ENCODE measurements around the gene CDC16. TPM values are rescaled to one million over a fixed set of nuclear protein-coding genes. Genes with fewer than 3 reads are reported as not detected.

CDC16 gene
- total and polyA plus RNA-seq, 2 of the 4 experiments (the other 2 are of a cell fraction), result 41.6 to 66.6 TPM

DNA sequence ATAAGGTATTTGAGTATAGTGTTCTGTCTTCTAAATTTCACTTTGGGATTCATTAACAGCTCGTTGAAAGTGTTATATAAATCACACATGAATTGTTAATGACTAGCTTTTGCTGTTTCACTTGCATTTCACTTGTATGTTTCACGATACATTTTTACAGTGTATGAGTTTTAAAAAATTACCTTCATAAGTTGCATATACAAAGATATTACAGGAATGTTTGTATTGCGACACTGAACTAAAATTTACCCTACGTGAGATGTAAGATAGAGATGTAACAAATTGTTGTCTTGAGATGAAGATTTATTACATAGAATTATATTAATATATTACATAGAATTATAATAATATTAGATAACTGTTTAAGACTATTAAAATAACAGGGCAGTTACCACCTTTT, 1.5 kb downstream of the CDC16 start:
- Histone ChIP-seq H2BK20ac (ENCODE audit: low read depth, low read length) (no peak overlapping the region), H3K23ac (ENCODE audit: low read depth, low read length) (peak overlapping the region; percentile 87; the same call in 1 of the 2 replicates), H3K4me3 (ENCODE audit: insufficient read depth, low read depth, low read length) (peak overlapping the region; percentile 99), H3K4ac (ENCODE audit: low read depth, low read length) (no peak overlapping the region), H3K9me1 (ENCODE audit: insufficient read depth, low read length) (0 out of 2 replicates have a peak, but pooled peaks cover 2% of the 10 kb centered on the region), H4K5ac (ENCODE audit: low read depth, low read length) (no peak overlapping the region), H3K4me2 (ENCODE audit: low read depth, low read length) (peak overlapping the region; percentile 87), H3K14ac (replicated peaks; ENCODE audit: low read depth, low read length) (no peak overlapping the region), H3K9me3 (ENCODE audit: control insufficient read depth, insufficient read depth, low read length) (no peaks in the 10 kb centered on the region), H2BK5ac (ENCODE audit: low read depth, low read length, poor library complexity, severe bottlenecking) (no peak overlapping the region), H4K8ac (ENCODE audit: low read depth in 2 of 2, low read length in 2 of 2) (no peak overlapping the region), H2AK5ac (ENCODE audit: low read depth, low read length) (no peak overlapping the region), H2AK9ac (replicated peaks; ENCODE audit: low read depth, low read length, poor library complexity) (no peak overlapping the region), H4K91ac (ENCODE audit: insufficient read depth, low read depth, low read length) (no peak overlapping the region), H4K20me1 (ENCODE audit: insufficient read depth, low read length) (peaks cover 10% of the 10 kb centered on the region; the same call in 1 of the 2 replicates), H2AFZ (replicated peaks; ENCODE audit: low read length, poor library complexity) (no peak overlapping the region), H3K79me1 (ENCODE audit: low read depth in 1 of 2, low read length in 2 of 2) (peaks cover 24 to 42% of the 10 kb centered on the region in 2 experiments), H2BK15ac (ENCODE audit: low read depth, low read length) (no peak overlapping the region), H3K4me1 (ENCODE audit: control insufficient read depth, insufficient read depth, low read length) (no peaks in the 10 kb centered on the region), H3K18ac (ENCODE audit: low read depth, low read length) (no peak overlapping the region), H3K27ac (ENCODE audit: insufficient read depth, low read length) (no peak overlapping the region), H2BK120ac (ENCODE audit: low read depth, low read length) (no peak overlapping the region), H3K9ac (ENCODE audit: low read depth, low read length) (peak overlapping the region; percentile 98; the same call in 1 of the 2 replicates), H3K27me3 (ENCODE audit: control insufficient read depth, insufficient read depth, low read length) (no peaks in the 10 kb centered on the region), H3K56ac (ENCODE audit: extremely low read depth, insufficient read depth, low read length) (no peak overlapping the region), H3K36me3 (ENCODE audit: control insufficient read depth, insufficient read depth, low read length) (peaks cover 31% of the 10 kb centered on the region)
- in situ Hi-C loops (cut with MboI; ENCODE audit: low sequenced_read_pairs), result no loop called here
- ATAC-seq (ENCODE audit: low read depth), result no peak
- POLR2A ChIA-PET (ENCODE audit: unreplicated experiment), result interaction anchor here (0.6 kb wide), 1 partner anchor 29 kb away, joined by 3 read pairs; no protein-coding TSS in a partner anchor
- intact Hi-C loops (cut with micrococcal nuclease), result no loop called here
- no CpG with 5 or more reads among the region's 4 CpGs for WGBS, 2 experiments (ENCODE audit: extremely low coverage in 2 of 2, insufficient read length in 1 of 2)
- no peak for DNase-seq
- CTCF ChIA-PET, result no interaction called here
- BruUV-seq (replicated peaks), result no TSS peak
- dilution Hi-C loops (cut with HindIII; ENCODE audit: low sequenced_read_pairs, unreplicated experiment), result no loop called here
- TF ChIP-seq RCOR1 (IDR thresholded peaks at IDR 0.05; ENCODE audit: insufficient replicate concordance, low read length) (no peak), FOS (IDR thresholded peaks at IDR 0.05; ENCODE audit: low read depth, low read length) (no peak), SMC3 (IDR thresholded peaks at IDR 0.05; ENCODE audit: low read depth, low read length) (no peak), NFE2L2 (IDR thresholded peaks at IDR 0.05; ENCODE audit: low read depth, low read length) (no peak), POLR2A (IDR thresholded peaks at IDR 0.05; ENCODE audit: low read depth, low read length) (no peak), CEBPB (IDR thresholded peaks at IDR 0.05; ENCODE audit: low read depth, low read length) (peak; percentile 78)

All from IMR-90 (cell line).